MCF 10A (cell line): ENCODE measurements around the gene HOXA7. TPM values are rescaled to one million over a fixed set of nuclear protein-coding genes. Genes with fewer than 3 reads are reported as not detected.
A peak's percentile ranks its signal among the peaks of the same experiment; 100 is the strongest.

Experiments
- Bru-seq: library from RNA; stranded (reverse); fragments of 400-500 nt; gene quantifications from one replicate; lab custom pipeline; 2021; lab: Mats Ljungman, UMichigan
- BruChase-seq, 2 experiments: library from RNA; stranded (reverse); fragments of 400-500 nt; gene quantifications; one replicate each; lab custom pipeline; 2021; lab: Mats Ljungman, UMichigan
- BruUV-seq: library from RNA; stranded (reverse); fragments of 400-500 nt; replicated peaks from 2 replicates; lab custom pipeline; 2021; lab: Mats Ljungman, UMichigan
- CTCF ChIA-PET: fragments of 300-600 bp; sonication (Branson Sonifier 250); formaldehyde crosslinking; extraction: SDS; loops from one replicate; lab custom pipeline; 2021; ENCODE audit warnings: antibody characterized with exemption, inconsistent platforms; lab: Yijun Ruan, JAX
- POLR2A ChIA-PET: fragments of 300-600, 350-650 bp; sonication (Branson Sonifier 250); formaldehyde crosslinking; extraction: SDS; loops from one replicate; lab custom pipeline; 2020; ENCODE audit warnings: antibody characterized with exemption, inconsistent platforms; lab: Yijun Ruan, JAX
- DNase-seq: peaks from one replicate; pipeline ENCODE4 v3.0.0-alpha.2; 2018; ENCODE audit not compliant: unreplicated experiment
- H3K27ac Mint-ChIP-seq: one replicate; pipeline ENCODE4 v1.8.0; 2022; ENCODE audit warnings: mild to moderate bottlenecking, low read depth, mixed read lengths; ENCODE audit not compliant: unreplicated experiment
- H3K27me3 Mint-ChIP-seq: one replicate; pipeline ENCODE4 v1.8.0; 2022; ENCODE audit warnings: mixed read lengths; ENCODE audit not compliant: insufficient read depth, unreplicated experiment
- H3K36me3 Mint-ChIP-seq: one replicate; pipeline ENCODE4 v1.8.0; 2022; ENCODE audit warnings: mild to moderate bottlenecking, moderate library complexity, mixed read lengths; ENCODE audit not compliant: insufficient read depth, unreplicated experiment
- H3K4me1 Mint-ChIP-seq: one replicate; pipeline ENCODE4 v1.8.0; 2022; ENCODE audit warnings: mixed read lengths; ENCODE audit not compliant: insufficient read depth, unreplicated experiment
- H3K4me3 Mint-ChIP-seq: one replicate; pipeline ENCODE4 v1.8.0; 2022; ENCODE audit warnings: mild to moderate bottlenecking, moderate library complexity, mixed read lengths; ENCODE audit not compliant: unreplicated experiment
- H3K9me3 Mint-ChIP-seq: one replicate; pipeline ENCODE4 v1.8.0; 2022; ENCODE audit warnings: mixed read lengths; ENCODE audit not compliant: unreplicated experiment
- intact Hi-C: fragments of 100-400 bp; cut with micrococcal nuclease; formaldehyde crosslinking; loops from 2 replicates; pipeline ENCODE4 v1.14.1; 2022
- long read RNA-seq: library from polyadenylated mRNA; stranded (forward); transcript quantifications from one replicate; pipeline ENCODE4 v2.0.0, GENCODE V29; 2022
- total RNA-seq: library from RNA; stranded (reverse); gene quantifications from 2 replicates; pipeline ENCODE4 v1.2.3, GENCODE V29; 2022
- TF ChIP-seq, protein P1 (sequence below): fragments of 200-600 bp; IDR thresholded peaks from one replicate; pipeline ENCODE4 v1.8.0; 2022; ENCODE audit warnings: antibody characterized with exemption, mild to moderate bottlenecking; ENCODE audit not compliant: unreplicated experiment

The HOXA7 gene
- total RNA-seq (0.29 and 0.44 TPM in 2 replicates), Bru-seq, nascent RNA (percentile 17 among the genes with signal in this experiment), BruChase-seq, experiment 1, labeled RNA remaining after a 6-hour chase (percentile 27 among the genes with signal in this experiment), BruChase-seq, experiment 2, labeled RNA remaining after a 2-hour chase (not detected)
- long read RNA-seq: 0 reads

DNA sequence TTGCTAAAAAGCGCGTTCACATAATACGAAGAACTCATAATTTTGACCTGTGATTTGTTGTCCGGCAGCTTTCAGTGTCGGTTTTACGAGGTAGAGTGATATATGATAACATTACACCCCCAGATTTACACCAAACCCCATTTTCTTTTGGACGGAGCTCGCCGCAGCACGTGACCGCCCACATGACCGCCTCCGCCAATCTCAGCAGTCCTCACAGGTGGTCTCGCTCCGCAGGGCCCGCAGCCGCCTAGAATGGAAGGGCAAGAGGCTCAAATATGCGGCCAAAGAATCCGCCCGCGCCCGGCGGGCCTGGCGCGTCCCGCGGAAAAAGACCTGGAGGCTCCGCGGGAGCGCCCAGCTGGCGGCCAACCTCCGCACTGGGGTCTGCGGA is at the start of gene HOXA7:
Gene HOXA7 (minus strand): TSS at position 168 of the 391 bp plus-strand sequence. CDS start 130 bp downstream, at position 38.
- Mint-ChIP-seq H3K9me3 (no peaks in the 10 kb centered on the region), H3K4me3 (peak within 1 kb of the TSS; percentile 66), H3K27ac (no peak within 1 kb of the TSS), H3K4me1 (peaks cover 12% of the 10 kb centered on the region), H3K27me3 (no peaks in the 10 kb centered on the region), H3K36me3 (peaks cover 7% of the 10 kb centered on the region)
- ChIA-PET POLR2A (interaction anchor here (0.6 to 1.0 kb wide), 2 partner anchors 13 to 1291 kb away, joined by 4 read pairs; partner anchors contain the start of gene HOXA5), CTCF (interaction anchor here (1.8 to 3.2 kb wide), 2 partner anchors 12 to 475 kb away, joined by 4 to 21 read pairs; no protein-coding TSS in a partner anchor)
- no TSS peak for BruUV-seq
- no peak for DNase-seq
- TF ChIP-seq, protein P1, sequence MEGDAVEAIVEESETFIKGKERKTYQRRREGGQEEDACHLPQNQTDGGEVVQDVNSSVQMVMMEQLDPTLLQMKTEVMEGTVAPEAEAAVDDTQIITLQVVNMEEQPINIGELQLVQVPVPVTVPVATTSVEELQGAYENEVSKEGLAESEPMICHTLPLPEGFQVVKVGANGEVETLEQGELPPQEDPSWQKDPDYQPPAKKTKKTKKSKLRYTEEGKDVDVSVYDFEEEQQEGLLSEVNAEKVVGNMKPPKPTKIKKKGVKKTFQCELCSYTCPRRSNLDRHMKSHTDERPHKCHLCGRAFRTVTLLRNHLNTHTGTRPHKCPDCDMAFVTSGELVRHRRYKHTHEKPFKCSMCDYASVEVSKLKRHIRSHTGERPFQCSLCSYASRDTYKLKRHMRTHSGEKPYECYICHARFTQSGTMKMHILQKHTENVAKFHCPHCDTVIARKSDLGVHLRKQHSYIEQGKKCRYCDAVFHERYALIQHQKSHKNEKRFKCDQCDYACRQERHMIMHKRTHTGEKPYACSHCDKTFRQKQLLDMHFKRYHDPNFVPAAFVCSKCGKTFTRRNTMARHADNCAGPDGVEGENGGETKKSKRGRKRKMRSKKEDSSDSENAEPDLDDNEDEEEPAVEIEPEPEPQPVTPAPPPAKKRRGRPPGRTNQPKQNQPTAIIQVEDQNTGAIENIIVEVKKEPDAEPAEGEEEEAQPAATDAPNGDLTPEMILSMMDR: no peak
- intact Hi-C loops: no loop called here

DNA sequence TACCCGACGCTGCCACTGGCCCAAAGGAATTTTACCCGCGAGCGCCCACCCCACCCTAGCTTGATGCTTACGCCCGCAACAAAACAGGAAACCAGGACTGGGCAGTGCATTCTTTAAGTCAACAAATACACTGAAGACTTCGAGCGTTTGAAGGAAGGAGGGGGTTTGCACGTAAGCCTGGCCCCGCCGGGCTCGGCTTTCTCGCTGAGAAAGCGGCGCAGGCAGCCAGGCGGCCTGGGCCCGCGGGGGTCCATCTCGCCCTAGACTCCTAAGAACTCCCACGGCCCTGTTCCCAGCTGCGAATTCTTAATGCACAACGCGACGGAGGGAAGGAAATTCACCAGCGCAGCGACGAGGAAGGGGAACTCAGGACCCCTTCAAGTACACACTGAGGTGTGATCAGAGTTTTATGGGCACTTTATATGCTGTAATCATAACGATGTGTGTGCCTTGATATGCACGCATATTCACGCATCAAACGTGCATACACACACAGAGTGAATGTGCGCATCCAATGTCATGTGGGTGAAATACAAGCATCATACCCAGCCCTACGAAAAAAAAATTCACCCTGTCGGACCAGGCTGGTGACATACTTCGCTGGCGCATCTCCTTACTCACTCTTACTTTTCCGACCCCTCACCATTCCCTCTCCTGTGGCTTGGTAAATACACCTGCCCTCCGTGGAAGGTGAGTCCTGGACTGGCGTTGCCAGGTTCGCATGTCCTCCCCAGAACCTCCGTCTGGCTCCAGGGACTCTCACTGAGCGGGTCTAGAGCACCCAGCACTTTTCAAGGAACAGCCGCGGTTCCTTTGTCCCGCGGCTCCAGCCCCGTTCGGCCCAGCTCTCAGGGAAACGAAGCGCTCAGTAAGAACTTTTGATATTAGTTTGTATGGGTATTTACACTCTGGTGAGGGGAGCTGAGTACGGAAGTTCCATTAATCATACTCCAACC is 49.1 kb upstream of the HOXA7 start:
- BruUV-seq: no TSS peak
- H3K4me3 Mint-ChIP-seq: no peak overlapping the region
- H3K27ac Mint-ChIP-seq: no peak overlapping the region
- H3K27me3 Mint-ChIP-seq: peaks cover 49% of the 10 kb centered on the region
- POLR2A ChIA-PET: interaction anchor here (0.7 kb wide), 1 partner anchor 1173 kb away, joined by 3 read pairs; no protein-coding TSS in a partner anchor
- CTCF ChIA-PET: interaction anchor here (1.0 to 6.5 kb wide), 2 partner anchors 10 to 369 kb away, joined by 5 to 71 read pairs; no protein-coding TSS in a partner anchor
- TF ChIP-seq, protein P1: no peak
- intact Hi-C loops: no loop called here
- H3K36me3 Mint-ChIP-seq: no peaks in the 10 kb centered on the region
- DNase-seq: no peak
- no peaks in the 10 kb centered on the region for H3K4me1 Mint-ChIP-seq
- no peaks in the 10 kb centered on the region for H3K9me3 Mint-ChIP-seq

DNA sequence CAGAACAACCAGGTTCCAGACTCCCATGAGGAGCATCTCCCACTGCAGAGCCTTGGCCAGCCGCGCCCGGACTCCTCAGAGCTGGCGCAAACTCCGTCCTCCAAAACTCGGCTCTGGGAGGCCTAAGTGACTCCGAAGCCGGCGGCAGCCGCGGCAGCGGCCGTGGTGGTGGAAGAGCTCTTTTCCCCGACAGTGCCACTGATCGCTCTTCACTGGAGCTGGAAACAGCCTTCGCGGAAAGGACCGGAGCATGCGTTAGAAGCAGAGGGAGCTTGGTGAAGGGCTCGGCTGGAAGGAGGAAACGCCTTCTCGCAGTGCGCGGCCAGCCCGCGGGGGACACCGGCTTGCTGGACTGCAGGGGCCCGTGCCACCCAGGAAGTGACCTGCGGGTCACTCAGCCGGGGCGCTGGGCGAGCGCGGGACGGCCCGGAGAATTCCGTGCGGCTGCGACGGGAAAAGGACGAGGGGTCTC is 48.4 kb upstream of the HOXA7 start:
- no peaks in the 10 kb centered on the region for H3K9me3 Mint-ChIP-seq
- H3K4me1 Mint-ChIP-seq: no peaks in the 10 kb centered on the region
- intact Hi-C loops: no loop called here
- DNase-seq: no peak
- POLR2A ChIA-PET: no interaction called here
- TF ChIP-seq, protein P1: no peak
- BruUV-seq: no TSS peak
- no peak overlapping the region for H3K27ac Mint-ChIP-seq
- H3K36me3 Mint-ChIP-seq: no peaks in the 10 kb centered on the region
- peaks cover 56% of the 10 kb centered on the region for H3K27me3 Mint-ChIP-seq
- no peak overlapping the region for H3K4me3 Mint-ChIP-seq
- CTCF ChIA-PET: interaction anchor here (1.0 kb wide), 1 partner anchor 9 kb away, joined by 5 read pairs; no protein-coding TSS in a partner anchor
